Endothelial cell (in vitro differentiated cells): ENCODE measurements around the gene ROR2. TPM values are rescaled to one million over a fixed set of nuclear protein-coding genes. Genes with fewer than 3 reads are reported as not detected.

Experiments used
- DNase-seq: peaks from one replicate; pipeline ENCODE4 v3.0.0; 2021; ENCODE audit warnings: low spot score
- H3K27ac Mint-ChIP-seq: one replicate; pipeline ENCODE4 v1.8.0; 2021; ENCODE audit warnings: mixed read lengths, inconsistent platforms; ENCODE audit not compliant: unreplicated experiment
- H3K27me3 Mint-ChIP-seq: one replicate; pipeline ENCODE4 v1.8.0; 2021; ENCODE audit warnings: mild to moderate bottlenecking, moderate library complexity, mixed read lengths, inconsistent platforms; ENCODE audit not compliant: unreplicated experiment
- H3K36me3 Mint-ChIP-seq: one replicate; pipeline ENCODE4 v1.8.0; 2021; ENCODE audit warnings: mild to moderate bottlenecking, low read depth, mixed read lengths, inconsistent platforms; ENCODE audit not compliant: unreplicated experiment
- H3K4me1 Mint-ChIP-seq: one replicate; pipeline ENCODE4 v1.8.0; 2021; ENCODE audit warnings: mild to moderate bottlenecking, mixed read lengths, inconsistent platforms; ENCODE audit not compliant: unreplicated experiment
- H3K4me3 Mint-ChIP-seq: one replicate; pipeline ENCODE4 v1.8.0; 2021; ENCODE audit warnings: mild to moderate bottlenecking, mixed read lengths, inconsistent platforms; ENCODE audit not compliant: unreplicated experiment
- H3K9me3 Mint-ChIP-seq: one replicate; pipeline ENCODE4 v1.8.0; 2021; ENCODE audit warnings: mixed read lengths, inconsistent platforms; ENCODE audit not compliant: unreplicated experiment
- total RNA-seq: library from RNA; stranded (reverse); fragmentation: NEBNext Ultra II Directional; extraction: Animal tissue kit (Norgen Biotek cat#: 25700); gene quantifications from one replicate; pipeline ENCODE4 v1.2.1, GENCODE V29; 2021; ENCODE audit not compliant: unreplicated experiment
- TF ChIP-seq, protein P1 (sequence below): fragments of 200-600 bp; sonication (generic); IDR thresholded peaks from one replicate; pipeline ENCODE4 v1.5.0; 2021; ENCODE audit warnings: antibody characterized with exemption; ENCODE audit not compliant: unreplicated experiment

ROR2 gene
- total RNA-seq, 1 donor from 2014 or later = 3.5 TPM

GRCh38 chr9:91683269-91683668, 266.8 kb downstream of the ROR2 start:
- H3K27ac Mint-ChIP-seq = no peak overlapping the region
- no peaks in the 10 kb centered on the region for H3K36me3 Mint-ChIP-seq
- H3K4me1 Mint-ChIP-seq = no peaks in the 10 kb centered on the region
- H3K27me3 Mint-ChIP-seq = peaks cover 2% of the 10 kb centered on the region
- H3K9me3 Mint-ChIP-seq = no peaks in the 10 kb centered on the region
- TF ChIP-seq, protein P1, sequence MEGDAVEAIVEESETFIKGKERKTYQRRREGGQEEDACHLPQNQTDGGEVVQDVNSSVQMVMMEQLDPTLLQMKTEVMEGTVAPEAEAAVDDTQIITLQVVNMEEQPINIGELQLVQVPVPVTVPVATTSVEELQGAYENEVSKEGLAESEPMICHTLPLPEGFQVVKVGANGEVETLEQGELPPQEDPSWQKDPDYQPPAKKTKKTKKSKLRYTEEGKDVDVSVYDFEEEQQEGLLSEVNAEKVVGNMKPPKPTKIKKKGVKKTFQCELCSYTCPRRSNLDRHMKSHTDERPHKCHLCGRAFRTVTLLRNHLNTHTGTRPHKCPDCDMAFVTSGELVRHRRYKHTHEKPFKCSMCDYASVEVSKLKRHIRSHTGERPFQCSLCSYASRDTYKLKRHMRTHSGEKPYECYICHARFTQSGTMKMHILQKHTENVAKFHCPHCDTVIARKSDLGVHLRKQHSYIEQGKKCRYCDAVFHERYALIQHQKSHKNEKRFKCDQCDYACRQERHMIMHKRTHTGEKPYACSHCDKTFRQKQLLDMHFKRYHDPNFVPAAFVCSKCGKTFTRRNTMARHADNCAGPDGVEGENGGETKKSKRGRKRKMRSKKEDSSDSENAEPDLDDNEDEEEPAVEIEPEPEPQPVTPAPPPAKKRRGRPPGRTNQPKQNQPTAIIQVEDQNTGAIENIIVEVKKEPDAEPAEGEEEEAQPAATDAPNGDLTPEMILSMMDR = no peak
- H3K4me3 Mint-ChIP-seq = no peak overlapping the region
- DNase-seq = no peak

DNA sequence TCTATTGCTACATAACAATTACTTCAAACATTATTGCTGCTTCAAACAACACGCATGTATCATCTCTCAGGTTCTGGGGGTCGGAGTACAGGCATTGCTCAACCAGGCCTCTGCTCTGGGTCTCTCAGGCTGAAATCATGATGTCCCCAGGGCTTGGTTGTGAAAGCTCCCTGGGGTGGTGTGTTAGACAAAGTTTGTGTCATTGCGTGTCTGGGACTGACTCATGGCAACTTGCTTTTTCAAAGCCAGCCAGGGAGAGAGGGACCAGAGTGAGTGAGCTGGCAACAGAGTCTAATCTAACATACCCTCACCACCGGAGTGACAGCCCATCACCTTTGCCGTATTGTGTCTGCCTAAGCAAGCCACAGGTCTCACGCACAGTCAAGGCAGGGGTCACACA, 267.2 kb downstream of the ROR2 start:
- TF ChIP-seq, protein P1 = no peak
- H3K4me3 Mint-ChIP-seq = no peak overlapping the region
- no peak for DNase-seq
- H3K36me3 Mint-ChIP-seq = no peaks in the 10 kb centered on the region
- H3K4me1 Mint-ChIP-seq = no peaks in the 10 kb centered on the region
- peaks cover 2% of the 10 kb centered on the region for H3K27me3 Mint-ChIP-seq
- no peaks in the 10 kb centered on the region for H3K9me3 Mint-ChIP-seq
- no peak overlapping the region for H3K27ac Mint-ChIP-seq

DNA sequence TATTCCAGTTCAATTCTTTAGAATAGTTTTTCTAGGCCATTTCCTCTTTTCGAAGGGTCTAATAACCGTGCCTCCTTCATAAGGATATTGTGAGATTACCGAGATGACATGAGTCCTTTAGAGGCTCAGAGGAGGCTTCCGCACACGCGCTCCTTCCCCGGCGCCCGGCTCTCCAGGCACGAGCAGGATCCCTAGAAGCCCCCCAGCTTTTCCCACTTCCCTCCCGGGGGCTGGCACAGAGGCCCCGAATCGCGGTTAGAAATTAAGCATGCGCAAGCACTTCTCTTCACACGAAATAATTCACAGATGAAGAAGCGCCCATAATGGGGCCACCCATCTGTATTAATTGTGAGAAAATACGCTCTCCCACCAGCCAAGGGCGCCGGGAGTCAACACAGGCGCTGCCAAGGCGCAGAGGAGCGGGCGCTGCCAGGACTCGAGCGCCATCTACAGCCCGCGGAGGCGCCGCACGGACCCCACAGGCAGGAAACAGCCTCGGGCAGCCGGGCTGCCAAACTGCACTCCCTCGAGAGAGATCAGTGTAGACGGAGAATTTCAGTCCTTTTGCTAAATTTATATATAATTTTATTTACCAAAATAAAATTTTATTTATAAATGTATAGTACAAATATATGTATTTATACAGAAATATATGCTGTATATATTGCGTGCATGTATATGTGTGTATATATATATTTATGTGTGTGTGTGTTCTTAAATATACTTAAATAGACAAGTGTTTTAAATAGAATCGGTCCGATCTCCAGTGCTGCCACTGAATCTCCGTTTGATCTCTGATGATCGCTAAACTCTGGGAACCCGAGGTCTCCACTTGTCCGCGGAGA, 268.3 kb downstream of the ROR2 start:
- H3K36me3 Mint-ChIP-seq = no peaks in the 10 kb centered on the region
- TF ChIP-seq, protein P1 = peak; percentile 67
- no peaks in the 10 kb centered on the region for H3K9me3 Mint-ChIP-seq
- peak; percentile 91 for DNase-seq
- no peak overlapping the region for H3K4me3 Mint-ChIP-seq
- H3K4me1 Mint-ChIP-seq = peaks cover 4% of the 10 kb centered on the region
- no peak overlapping the region for H3K27ac Mint-ChIP-seq
- peaks cover 2% of the 10 kb centered on the region for H3K27me3 Mint-ChIP-seq

- Mint-ChIP-seq H3K9me3 (no peaks in the 10 kb centered on the region), H3K36me3 (no peaks in the 10 kb centered on the region), H3K4me3 (no peak overlapping the region), H3K4me1 (peaks cover 4% of the 10 kb centered on the region), H3K27me3 (no peaks in the 10 kb centered on the region), H3K27ac (no peak overlapping the region)
- no peak for DNase-seq
- TF ChIP-seq, protein P1 = no peak
These were observed 269.0 kb downstream of the ROR2 start for GRCh38 chr9:91680998-91681397.

DNA sequence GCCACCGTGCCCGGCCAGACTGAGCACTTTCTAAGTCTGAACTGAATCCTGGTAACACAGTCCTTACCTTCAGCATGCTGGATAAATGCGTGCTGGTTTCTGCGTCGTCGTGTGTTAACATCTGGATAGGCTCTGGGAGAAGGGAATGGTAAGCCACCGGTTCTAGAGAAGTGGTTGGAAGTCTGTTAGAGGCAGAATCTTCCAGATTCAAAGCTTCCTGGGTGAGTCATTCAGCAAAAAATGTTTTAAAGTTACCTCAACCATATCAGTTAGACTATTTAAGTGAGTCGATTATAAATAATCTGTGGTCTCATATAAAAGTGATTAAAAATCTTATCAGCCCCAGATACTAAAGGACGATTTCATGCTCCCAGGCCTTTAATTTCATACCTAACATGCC, 269.9 kb downstream of the ROR2 start:
- no peak overlapping the region for H3K27ac Mint-ChIP-seq
- no peaks in the 10 kb centered on the region for H3K9me3 Mint-ChIP-seq
- TF ChIP-seq, protein P1 = no peak
- no peaks in the 10 kb centered on the region for H3K36me3 Mint-ChIP-seq
- no peak overlapping the region for H3K4me3 Mint-ChIP-seq
- H3K27me3 Mint-ChIP-seq = no peaks in the 10 kb centered on the region
- H3K4me1 Mint-ChIP-seq = peaks cover 4% of the 10 kb centered on the region
- no peak for DNase-seq
